Measurements from ENCODE around the gene NAALADL2.

GRCh38 chr3:174883881-174884675, 24.9 kb downstream of the NAALADL2 start:
- TF ChIP-seq, protein P1, sequence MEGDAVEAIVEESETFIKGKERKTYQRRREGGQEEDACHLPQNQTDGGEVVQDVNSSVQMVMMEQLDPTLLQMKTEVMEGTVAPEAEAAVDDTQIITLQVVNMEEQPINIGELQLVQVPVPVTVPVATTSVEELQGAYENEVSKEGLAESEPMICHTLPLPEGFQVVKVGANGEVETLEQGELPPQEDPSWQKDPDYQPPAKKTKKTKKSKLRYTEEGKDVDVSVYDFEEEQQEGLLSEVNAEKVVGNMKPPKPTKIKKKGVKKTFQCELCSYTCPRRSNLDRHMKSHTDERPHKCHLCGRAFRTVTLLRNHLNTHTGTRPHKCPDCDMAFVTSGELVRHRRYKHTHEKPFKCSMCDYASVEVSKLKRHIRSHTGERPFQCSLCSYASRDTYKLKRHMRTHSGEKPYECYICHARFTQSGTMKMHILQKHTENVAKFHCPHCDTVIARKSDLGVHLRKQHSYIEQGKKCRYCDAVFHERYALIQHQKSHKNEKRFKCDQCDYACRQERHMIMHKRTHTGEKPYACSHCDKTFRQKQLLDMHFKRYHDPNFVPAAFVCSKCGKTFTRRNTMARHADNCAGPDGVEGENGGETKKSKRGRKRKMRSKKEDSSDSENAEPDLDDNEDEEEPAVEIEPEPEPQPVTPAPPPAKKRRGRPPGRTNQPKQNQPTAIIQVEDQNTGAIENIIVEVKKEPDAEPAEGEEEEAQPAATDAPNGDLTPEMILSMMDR (conservative IDR thresholded peaks at IDR 0.05; ENCODE audit: low read depth, low read length): no peak
- TF ChIP-seq POLR2A (IDR thresholded peaks at IDR 0.05; ENCODE audit: low read depth, low read length) (no peak), CEBPB (IDR thresholded peaks at IDR 0.05; ENCODE audit: low read depth, low read length) (no peak), CHD1 (IDR thresholded peaks at IDR 0.05; ENCODE audit: low read depth, low read length) (no peak), BHLHE40 (IDR thresholded peaks at IDR 0.05; ENCODE audit: low read depth, low read length) (no peak), RAD21 (IDR thresholded peaks at IDR 0.05; ENCODE audit: low read length) (no peak), RFX5 (IDR thresholded peaks at IDR 0.05; ENCODE audit: low read depth, low read length) (no peak), MAFK (IDR thresholded peaks at IDR 0.05; ENCODE audit: low read depth, low read length) (no peak), FOS (IDR thresholded peaks at IDR 0.05; ENCODE audit: low read depth, low read length) (no peak)
- TF ChIP-seq, protein P2, sequence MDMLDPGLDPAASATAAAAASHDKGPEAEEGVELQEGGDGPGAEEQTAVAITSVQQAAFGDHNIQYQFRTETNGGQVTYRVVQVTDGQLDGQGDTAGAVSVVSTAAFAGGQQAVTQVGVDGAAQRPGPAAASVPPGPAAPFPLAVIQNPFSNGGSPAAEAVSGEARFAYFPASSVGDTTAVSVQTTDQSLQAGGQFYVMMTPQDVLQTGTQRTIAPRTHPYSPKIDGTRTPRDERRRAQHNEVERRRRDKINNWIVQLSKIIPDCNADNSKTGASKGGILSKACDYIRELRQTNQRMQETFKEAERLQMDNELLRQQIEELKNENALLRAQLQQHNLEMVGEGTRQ (IDR thresholded peaks at IDR 0.05; ENCODE audit: low read depth, low read length): no peak

Data from IMR-90 (cell line).